BLaER1 (cell line): ENCODE data around the gene TOP1.
A peak's percentile ranks its signal among the peaks of the same experiment; 100 is the strongest.

Experiments used
- H3K27ac ChIP-seq: shearing (Covaris generic); formaldehyde crosslinking; 2 replicates; pipeline ENCODE4 v1.8.1; 2022
- H3K27me3 ChIP-seq: shearing (Covaris generic); formaldehyde crosslinking; 2 replicates; pipeline ENCODE4 v1.8.1; 2022
- H3K36me3 ChIP-seq: shearing (Covaris generic); formaldehyde crosslinking; 2 replicates; pipeline ENCODE4 v1.8.1; 2022
- H3K4me1 ChIP-seq: shearing (Covaris generic); formaldehyde crosslinking; 2 replicates; pipeline ENCODE4 v1.8.1; 2022
- H3K4me2 ChIP-seq: shearing (Covaris generic); formaldehyde crosslinking; 2 replicates; pipeline ENCODE4 v1.8.1; 2022
- H3K4me3 ChIP-seq: shearing (Covaris generic); formaldehyde crosslinking; 2 replicates; pipeline ENCODE4 v1.8.1; 2022
- H3K9ac ChIP-seq: shearing (Covaris generic); formaldehyde crosslinking; 2 replicates; pipeline ENCODE4 v1.8.1; 2022
- H3K9me3 ChIP-seq: shearing (Covaris generic); formaldehyde crosslinking; 2 replicates; pipeline ENCODE4 v1.8.1; 2022
- H4K20me1 ChIP-seq: shearing (Covaris generic); formaldehyde crosslinking; 2 replicates; pipeline ENCODE4 v1.8.1; 2022
- Cebpa-rat ChIP-seq: shearing (Covaris generic); IDR thresholded peaks from 2 replicates; pipeline ENCODE4 v1.8.1; 2022

TOP1 gene

GRCh38 chr20:41045671-41046070 lies 17.0 kb downstream of the TOP1 start:
- H3K4me2 ChIP-seq: peak overlapping the region; percentile 76; the same call in 1 of the 2 replicates
- peaks cover 58% of the 10 kb centered on the region for H3K4me1 ChIP-seq
- no peaks in the 10 kb centered on the region for H3K9me3 ChIP-seq
- no peak for TF ChIP-seq Cebpa-rat
- H3K36me3 ChIP-seq: peaks cover 39% of the 10 kb centered on the region
- no peaks in the 10 kb centered on the region for H3K27me3 ChIP-seq
- H4K20me1 ChIP-seq: peaks cover 100% of the 10 kb centered on the region
- H3K4me3 ChIP-seq: no peak overlapping the region
- H3K27ac ChIP-seq: no peak overlapping the region
- H3K9ac ChIP-seq: no peak overlapping the region

- Histone ChIP-seq H3K4me1 (peaks cover 64% of the 10 kb centered on the region), H3K9ac (no peak overlapping the region), H3K36me3 (peaks cover 37% of the 10 kb centered on the region), H3K4me3 (no peak overlapping the region), H3K27me3 (no peaks in the 10 kb centered on the region), H3K9me3 (no peaks in the 10 kb centered on the region), H3K4me2 (peak overlapping the region; percentile 76), H3K27ac (no peak overlapping the region), H4K20me1 (peaks cover 100% of the 10 kb centered on the region)
- no peak for TF ChIP-seq Cebpa-rat
Observed at GRCh38 chr20:41046716-41047115, 18.1 kb downstream of the TOP1 start.

- H4K20me1 ChIP-seq: peaks cover 100% of the 10 kb centered on the region
- H3K9ac ChIP-seq: no peak overlapping the region
- H3K27me3 ChIP-seq: no peaks in the 10 kb centered on the region
- H3K27ac ChIP-seq: peak overlapping the region; percentile 32
- peaks cover 5% of the 10 kb centered on the region; the same call in 1 of the 2 replicates for H3K9me3 ChIP-seq
- no peak for TF ChIP-seq Cebpa-rat
- H3K4me1 ChIP-seq: peaks cover 64% of the 10 kb centered on the region
- H3K4me3 ChIP-seq: 0 out of 2 replicates have a peak overlapping the region, but pooled peaks have one; percentile 10
- peaks cover 37% of the 10 kb centered on the region for H3K36me3 ChIP-seq
- peak overlapping the region; percentile 76 for H3K4me2 ChIP-seq
Observed at GRCh38 chr20:41047279-41047974, 18.8 kb downstream of the TOP1 start.

- Histone ChIP-seq H4K20me1 (peaks cover 100% of the 10 kb centered on the region), H3K36me3 (peaks cover 38% of the 10 kb centered on the region), H3K27ac (peak overlapping the region; percentile 32), H3K4me2 (peak overlapping the region; percentile 76), H3K9me3 (peaks cover 10% of the 10 kb centered on the region), H3K4me1 (peaks cover 64% of the 10 kb centered on the region), H3K9ac (no peak overlapping the region), H3K4me3 (peak overlapping the region; percentile 10; the same call in 1 of the 2 replicates), H3K27me3 (no peaks in the 10 kb centered on the region)
- no peak for TF ChIP-seq Cebpa-rat
Observed at GRCh38 chr20:41047975-41048305, 19.3 kb downstream of the TOP1 start.

GRCh38 chr20:41048461-41049301 lies 20.1 kb downstream of the TOP1 start:
- Histone ChIP-seq H3K27ac (no peak overlapping the region), H3K36me3 (peaks cover 37% of the 10 kb centered on the region; the same call in 1 of the 2 replicates), H3K27me3 (no peaks in the 10 kb centered on the region), H3K9me3 (peaks cover 12% of the 10 kb centered on the region), H3K4me1 (peaks cover 64% of the 10 kb centered on the region), H4K20me1 (peaks cover 100% of the 10 kb centered on the region), H3K9ac (no peak overlapping the region), H3K4me3 (peak overlapping the region; percentile 10; the same call in 1 of the 2 replicates), H3K4me2 (peak overlapping the region; percentile 76)
- TF ChIP-seq Cebpa-rat: no peak

- peaks cover 16% of the 10 kb centered on the region for H3K9me3 ChIP-seq
- no peak overlapping the region for H3K27ac ChIP-seq
- peak overlapping the region; percentile 76 for H3K4me2 ChIP-seq
- H3K36me3 ChIP-seq: peaks cover 40% of the 10 kb centered on the region
- H3K4me1 ChIP-seq: peaks cover 70% of the 10 kb centered on the region
- no peak overlapping the region for H3K9ac ChIP-seq
- H4K20me1 ChIP-seq: peaks cover 100% of the 10 kb centered on the region
- H3K4me3 ChIP-seq: no peak overlapping the region
- no peaks in the 10 kb centered on the region for H3K27me3 ChIP-seq
- TF ChIP-seq Cebpa-rat: no peak
Observed at GRCh38 chr20:41049451-41049850, 20.8 kb downstream of the TOP1 start.

GRCh38 chr20:41050361-41051008 lies 21.9 kb downstream of the TOP1 start:
- Histone ChIP-seq H3K27ac (no peak overlapping the region), H4K20me1 (peaks cover 100% of the 10 kb centered on the region), H3K9me3 (peaks cover 16% of the 10 kb centered on the region), H3K36me3 (peaks cover 41% of the 10 kb centered on the region), H3K4me3 (no peak overlapping the region), H3K9ac (no peak overlapping the region), H3K27me3 (no peaks in the 10 kb centered on the region), H3K4me2 (peak overlapping the region; percentile 4; the same call in 1 of the 2 replicates), H3K4me1 (peaks cover 76% of the 10 kb centered on the region)
- no peak for TF ChIP-seq Cebpa-rat

- H3K4me3 ChIP-seq: no peak overlapping the region
- no peak overlapping the region for H3K27ac ChIP-seq
- peaks cover 100% of the 10 kb centered on the region for H4K20me1 ChIP-seq
- no peaks in the 10 kb centered on the region for H3K27me3 ChIP-seq
- no peak overlapping the region for H3K4me2 ChIP-seq
- no peak for TF ChIP-seq Cebpa-rat
- H3K9me3 ChIP-seq: peaks cover 16% of the 10 kb centered on the region
- peaks cover 68% of the 10 kb centered on the region for H3K4me1 ChIP-seq
- H3K9ac ChIP-seq: no peak overlapping the region
- peaks cover 46% of the 10 kb centered on the region for H3K36me3 ChIP-seq
Observed at GRCh38 chr20:41051009-41051825, 22.6 kb downstream of the TOP1 start.
